Dermis blood vessel endothelial cell (primary cell): Measurements from ENCODE around the gene CACNB4. TPM values are rescaled to one million over a fixed set of nuclear protein-coding genes. Genes with fewer than 3 reads are reported as not detected.
"Not testable (repeated sequence)": the region's sequence is repeated elsewhere in the genome, so short reads cannot be mapped to it uniquely, and the experiment has no call there.

Experiments
- DNase-seq: peaks from one replicate; pipeline ENCODE4 v3.0.0; 2010
- total RNA-seq: library from RNA; depleted of rRNA; stranded (reverse); fragments of >200 nt; gene quantifications from 2 replicates; pipeline ENCODE4 v1.2.3, GENCODE V29; 2014

Gene CACNB4
- total RNA-seq, 1 donor from 2014 or later, result 0.17 TPM

DNA sequence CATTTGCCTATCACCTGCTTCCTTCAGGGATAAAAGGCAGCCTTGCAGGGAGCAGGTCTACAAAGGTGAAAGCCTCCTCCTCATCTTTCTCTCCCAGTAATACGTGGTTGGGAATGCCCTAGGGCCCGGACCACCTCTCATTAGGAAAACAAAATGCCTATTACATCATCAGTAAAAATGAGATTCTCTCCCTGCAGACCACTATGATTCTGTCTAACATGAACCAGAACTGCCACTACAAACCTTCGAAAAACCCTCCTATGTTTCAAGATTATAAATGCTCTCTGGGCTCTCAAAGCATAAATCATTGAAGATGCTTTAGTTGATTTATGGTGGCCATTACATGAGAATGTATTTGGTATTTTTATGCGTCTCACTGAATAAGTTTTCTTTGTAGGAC, 162.2 kb downstream of the CACNB4 start:
- no peak for DNase-seq

DNA sequence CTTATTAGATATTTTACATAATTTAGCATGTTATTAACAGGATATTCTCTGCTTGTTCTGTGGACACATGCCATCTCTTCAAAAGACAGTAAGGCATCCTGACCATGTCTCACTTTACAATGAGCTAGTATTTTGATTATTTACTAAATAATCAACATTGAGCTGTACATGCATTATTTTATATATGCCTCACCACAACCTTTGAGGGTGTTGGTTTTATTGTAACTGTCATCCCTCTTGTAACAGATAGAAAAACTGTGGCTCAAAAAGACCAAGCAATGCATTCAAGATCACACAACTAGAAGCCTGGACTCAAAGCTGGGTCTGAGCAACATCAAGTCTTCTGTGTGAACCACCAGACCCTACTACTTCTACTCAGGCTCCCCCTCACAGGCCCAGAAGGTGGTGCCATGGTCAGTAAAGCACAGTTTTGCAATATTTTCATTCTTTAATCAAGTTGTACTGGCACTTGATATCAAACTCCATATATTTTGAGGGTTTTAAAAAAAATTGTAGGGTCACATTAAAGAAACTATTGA, 165.5 kb downstream of the CACNB4 start:
- no peak for DNase-seq

DNA sequence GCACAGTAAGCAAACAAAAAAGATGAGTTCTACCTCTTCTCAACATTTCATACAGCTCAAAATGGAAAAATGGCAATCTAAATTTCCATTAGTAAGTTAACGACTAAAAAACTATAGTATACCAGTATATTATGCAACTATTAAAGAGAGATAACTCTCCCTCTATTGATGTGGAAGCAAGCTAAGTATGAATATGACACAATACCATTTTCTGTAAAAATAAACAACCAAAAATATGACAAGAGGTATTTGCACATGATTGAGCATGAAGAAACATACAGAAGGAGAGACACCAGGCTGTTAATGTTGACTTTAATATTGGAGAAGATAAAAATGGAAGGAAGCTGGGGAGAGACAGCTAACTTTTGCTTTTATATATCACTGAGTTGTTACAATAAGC, 167.1 kb downstream of the CACNB4 start:
- DNase-seq, result no peak

DNA sequence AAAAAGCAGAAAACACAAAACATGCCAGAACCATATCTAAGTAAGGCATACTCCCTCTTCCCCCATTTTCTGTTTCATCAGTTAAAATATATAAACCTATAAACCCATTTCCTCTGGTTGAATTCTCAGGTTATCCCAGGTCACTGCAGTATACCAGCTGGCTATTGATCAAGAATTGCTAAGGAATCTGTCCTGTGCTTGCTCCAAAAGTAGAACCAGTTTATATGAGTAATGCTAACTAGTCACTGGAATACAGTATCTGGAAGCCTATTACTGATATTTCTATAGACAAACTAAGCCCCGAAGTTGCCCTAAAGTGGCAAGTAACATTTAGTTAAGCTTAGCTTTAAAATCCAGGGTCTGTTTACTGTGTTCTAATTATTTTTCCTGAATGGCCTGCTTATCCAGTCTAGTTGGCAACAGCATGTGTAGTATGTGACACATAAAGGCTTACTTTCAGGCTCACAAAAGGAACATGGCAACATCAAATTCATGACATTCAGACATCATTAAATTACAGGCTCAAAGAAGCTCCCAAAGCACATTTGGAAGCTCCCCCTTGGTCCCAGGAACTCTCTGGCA, 167.7 kb downstream of the CACNB4 start:
- no peak for DNase-seq

DNA sequence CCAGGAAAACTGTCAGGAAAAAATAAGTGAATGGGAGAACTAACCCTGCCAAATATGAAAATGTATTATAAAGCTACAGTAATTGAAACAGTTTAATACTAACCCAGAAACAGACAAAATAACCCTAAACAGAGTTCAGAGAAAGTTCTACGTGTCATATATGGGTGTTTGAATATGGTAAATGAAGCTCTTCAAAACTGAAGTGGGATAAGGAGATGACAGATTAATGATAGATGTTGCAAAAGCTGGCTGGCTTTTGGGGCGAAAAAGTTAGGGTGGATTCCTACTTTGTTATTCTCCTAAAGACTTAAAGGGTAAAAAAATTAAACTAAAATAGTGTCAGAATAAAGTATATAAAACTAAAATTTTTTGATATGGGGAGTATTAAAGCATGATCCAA, 168.8 kb downstream of the CACNB4 start:
- DNase-seq, result no peak

DNA sequence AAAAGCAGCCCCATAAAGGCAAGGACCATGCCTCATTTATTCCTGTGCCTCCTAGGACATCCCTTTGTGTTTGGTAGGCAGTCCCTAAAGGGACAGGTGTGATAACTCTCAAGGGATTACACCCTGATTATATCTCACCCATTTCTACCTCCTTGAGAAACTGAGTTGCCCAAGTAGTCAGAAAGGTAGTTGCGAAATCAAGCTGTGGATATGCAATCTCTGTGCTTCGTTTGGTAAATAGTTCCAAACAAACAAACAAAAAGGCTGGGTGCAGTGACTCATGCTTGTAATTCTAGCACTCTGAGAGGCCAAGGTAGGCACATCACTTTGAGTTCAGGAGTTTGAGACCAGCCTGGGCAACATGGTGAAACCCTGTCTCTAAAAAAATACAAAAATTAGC, 170.5 kb downstream of the CACNB4 start:
- DNase-seq, result no peak

DNA sequence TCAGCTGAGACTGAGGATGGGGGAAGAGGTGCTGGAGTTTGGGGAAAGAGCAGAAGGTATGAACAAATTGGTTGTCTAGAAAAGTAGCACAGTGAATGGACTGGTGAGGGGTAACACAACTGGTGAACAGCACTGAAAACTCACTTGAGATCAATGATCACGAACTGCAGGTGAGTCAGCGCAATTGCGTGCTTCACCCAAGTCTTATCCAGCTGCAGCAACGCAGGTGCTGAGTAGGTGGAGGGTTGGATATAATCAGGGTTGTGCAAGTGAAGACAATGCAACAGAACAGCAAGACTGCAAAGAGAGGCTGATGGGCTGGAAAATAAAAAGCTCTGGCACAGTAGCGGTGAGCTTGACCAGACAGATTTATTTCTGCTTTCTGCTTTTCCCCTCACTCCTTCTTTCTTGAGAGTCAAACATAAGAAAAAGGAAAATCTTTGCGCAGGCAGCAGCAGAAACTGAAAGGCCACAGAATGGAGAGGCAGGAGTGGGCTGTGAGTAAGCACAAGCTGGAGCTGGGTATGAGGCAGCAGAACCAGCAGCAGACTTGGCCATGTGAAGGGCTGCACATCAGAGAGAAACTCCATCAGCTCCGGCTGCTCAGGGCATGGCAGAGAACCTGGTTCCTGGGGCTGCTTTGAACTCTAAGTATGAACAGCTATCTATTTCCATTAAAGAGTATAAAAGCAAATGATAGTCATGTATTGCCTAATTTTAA, 171.2 kb downstream of the CACNB4 start:
- DNase-seq, result no peak

DNA sequence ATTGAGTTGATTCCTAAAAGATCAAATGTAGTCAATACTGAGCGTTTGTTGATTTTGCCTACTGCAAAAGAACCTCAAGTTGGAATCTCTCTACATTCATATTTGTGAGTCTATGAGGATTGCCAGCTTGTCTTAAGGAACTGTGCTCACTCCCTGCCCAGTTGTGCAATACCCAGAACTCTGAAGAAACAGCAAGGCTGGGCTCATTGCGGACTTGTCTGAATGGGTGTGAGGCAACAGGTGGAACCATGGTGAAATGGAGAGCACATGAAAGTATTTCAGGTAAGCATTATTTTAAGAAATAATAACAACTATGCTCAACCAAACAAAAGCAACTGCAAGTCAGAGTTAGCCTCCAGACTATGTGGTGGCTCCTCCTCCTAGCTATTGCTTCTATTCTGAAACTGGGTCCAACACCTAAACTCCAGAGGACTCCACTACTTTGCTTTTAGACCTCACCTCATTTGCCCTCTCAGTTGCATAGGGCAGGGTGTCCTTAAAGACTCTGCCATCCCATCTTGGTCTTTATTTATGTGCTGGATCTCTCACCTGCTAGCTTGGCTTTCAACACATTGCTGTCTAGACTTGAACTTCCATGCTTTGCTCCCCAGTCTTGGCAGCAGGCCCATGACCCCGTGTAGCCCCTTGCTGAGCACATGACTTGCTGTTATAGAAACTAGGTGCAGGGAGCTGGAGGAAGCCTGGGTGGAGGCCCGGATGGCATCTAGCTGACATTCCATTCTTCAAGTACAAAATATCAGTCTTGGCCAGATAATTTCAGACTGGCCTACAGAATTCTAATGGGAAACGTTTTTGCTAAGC, 175.8 kb downstream of the CACNB4 start:
- peak; percentile 95 for DNase-seq

DNA sequence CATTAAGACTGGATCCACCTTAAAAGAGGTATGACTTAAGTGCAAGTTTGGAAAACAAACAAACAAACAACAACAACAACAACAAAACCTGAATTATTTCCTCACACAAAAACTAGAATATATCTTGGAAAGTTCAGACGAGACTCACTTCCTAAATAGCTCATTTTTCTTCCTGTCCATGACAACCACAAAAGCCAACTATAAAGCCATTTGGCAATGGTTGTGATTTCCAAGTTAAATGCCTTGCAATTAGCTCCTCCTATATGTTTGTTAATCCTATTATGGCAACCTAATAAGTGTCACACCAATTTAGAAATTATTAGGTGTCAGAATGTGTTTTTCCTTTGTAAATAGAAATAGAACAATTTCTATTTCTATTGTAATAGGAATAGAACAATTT, 179.1 kb downstream of the CACNB4 start:
- peak; percentile 13 for DNase-seq

DNA sequence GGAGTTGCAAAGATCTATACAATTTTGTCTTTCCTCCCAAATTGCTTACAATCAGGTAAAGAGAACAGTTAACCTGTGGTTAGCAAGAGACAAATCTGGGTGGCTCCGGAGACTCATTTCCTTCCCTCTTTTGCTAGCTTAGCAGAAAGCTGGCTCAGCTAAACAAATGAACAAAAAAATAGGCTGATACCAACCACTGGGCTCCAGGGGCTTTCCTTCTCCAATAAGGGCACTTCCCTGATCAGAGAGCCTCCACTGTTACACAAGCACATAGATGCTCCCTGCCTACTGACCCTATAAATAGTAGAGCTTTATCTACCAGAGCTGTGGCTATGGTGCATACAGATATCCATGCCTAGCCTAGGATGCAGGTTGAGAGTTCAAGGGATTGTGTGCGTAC, 180.5 kb downstream of the CACNB4 start:
- DNase-seq, result no peak

DNA sequence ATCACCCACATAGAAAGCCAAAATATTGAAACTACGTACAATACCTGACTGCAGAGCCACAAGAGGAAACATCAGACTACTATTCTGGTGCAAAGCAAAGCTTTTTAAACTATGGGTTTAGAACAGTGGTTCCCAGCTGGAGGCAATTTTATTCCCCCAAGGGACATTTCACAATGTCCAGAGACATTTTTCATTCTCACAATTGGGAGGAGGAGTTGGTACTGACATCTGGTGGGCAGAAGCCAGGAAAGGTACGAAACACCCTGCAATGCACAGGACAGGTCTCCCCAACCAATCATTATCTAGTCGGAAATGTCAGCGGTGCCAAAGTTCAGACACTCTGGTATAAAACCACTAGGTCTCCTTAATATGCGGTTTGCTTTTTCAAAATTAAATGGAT, 182.2 kb downstream of the CACNB4 start:
- DNase-seq, result no peak

DNA sequence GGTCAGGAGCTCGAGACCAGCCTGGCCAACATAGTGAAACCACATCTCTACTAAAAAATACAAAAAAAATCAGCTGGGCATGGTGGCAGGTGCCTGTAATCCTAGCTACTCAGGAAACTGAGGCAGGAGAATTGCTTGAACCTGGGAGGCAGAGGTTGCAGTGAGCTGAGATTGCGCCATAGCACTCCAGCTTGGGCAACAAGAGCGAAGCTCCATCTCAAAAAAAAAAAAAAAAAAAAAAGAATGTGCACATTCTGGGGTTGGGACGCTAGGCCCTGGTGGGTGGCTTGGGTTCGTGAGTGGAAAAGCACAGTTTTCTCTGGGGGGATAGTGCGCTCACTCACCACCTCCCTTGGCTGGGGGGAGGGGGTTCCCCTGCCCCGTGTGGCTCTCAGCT, 183.2 kb downstream of the CACNB4 start:
- DNase-seq, result not testable (repeated sequence)

DNA sequence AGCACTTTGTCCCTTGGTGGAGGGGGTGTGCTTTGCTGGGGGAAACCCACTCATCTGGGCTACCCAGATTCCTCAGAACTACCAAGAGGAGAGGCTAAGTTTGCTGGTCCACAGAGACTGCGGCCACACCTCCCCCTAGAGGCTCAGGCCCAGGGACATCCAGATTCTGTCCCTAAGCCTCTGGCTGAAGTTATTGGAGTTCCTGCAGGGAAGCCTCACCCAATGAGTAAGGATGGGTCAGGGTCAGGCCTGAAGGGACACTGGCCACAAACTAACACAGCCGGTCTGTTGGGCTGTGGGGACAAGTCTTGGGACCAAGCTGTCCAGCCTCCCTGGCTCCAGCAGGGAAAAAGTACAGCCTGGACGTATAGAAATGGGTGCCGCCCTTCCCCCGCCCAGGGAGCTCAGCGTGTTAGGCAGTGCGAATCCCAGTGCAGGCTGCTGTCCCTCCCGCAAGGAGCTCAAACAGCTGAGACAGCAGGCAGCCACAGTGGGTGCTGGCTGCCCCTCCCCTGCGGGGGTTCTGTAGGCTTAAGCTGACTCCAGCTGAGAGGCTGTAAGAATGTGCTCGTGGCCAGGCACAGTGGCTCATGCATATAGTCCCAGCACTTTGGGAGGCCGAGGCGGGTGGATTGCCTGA, 183.7 kb downstream of the CACNB4 start:
- no peak for DNase-seq

DNA sequence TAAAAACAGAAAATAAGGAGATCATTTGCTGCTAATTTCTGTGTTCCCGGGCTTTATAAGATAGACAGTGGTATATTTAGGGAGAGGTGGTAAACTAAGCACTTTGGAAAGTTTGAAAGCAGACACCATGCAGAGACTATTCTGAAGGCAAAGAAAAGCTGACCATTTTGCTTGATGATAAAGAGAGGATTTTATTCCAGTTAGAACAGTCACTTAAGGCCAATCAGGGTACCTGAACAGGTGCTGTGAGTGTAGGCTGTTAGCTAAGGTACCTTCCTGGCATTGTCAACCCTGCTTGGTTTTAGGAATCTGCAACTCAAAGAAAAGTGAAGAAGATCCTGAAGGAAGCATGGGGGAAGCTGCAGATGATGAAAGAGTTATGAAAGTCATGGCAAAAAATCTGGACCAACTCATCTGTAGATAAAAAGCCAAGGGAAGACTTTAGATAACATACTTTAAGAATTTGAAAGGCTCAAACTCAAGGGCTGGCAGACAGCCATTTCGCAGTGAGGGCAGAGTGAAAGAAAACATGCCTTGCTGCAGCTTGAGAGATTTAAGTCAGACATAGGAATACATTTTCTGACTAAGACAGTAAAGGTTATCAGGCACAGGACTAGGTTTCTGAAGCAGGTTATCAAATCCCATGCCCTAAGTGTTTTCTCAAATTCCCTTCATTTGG, 190.5 kb downstream of the CACNB4 start:
- DNase-seq, result no peak

DNA sequence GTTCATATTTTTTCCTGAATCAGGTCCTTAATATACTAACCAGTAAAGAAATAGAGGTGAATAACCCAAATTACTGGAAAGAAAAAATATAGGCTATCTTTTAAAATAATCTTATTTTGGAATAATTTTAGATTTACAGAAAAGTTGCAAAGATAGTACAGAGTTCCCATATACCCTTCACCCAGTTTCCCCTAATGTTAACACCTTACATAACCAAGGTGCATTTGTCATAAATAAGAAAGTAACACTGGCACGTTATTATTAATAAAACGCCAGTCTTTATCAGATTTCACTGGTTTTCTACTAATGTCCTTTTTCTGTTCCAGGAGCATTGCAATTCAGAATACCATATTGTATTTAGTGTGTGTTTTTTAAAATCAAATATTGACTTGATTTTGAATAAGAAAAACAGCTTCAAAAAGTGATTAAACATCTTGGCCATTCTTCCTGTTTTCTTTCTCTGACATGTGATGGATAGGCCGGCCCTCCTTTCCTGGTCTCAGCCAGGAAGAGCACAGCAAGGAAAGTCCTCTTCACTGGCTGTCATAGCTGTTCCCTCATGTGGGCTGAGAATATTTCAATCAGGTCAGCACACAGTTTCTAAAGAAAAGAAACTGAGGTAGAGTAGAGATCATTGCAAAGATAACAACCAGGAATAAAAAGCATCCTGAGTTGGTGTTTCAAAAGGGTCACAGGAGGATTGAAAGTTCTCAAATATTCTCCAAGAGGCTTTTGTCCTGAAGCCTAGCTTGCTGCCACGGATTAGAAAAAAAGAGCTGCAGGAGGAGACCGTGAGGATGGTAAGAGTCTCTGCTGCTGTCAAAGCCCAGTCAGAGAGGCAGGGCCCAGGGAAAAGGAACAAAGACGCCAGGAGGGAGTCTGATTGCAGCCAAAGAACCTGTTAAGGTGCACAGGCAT, 191.3 kb downstream of the CACNB4 start:
- DNase-seq, result no peak

DNA sequence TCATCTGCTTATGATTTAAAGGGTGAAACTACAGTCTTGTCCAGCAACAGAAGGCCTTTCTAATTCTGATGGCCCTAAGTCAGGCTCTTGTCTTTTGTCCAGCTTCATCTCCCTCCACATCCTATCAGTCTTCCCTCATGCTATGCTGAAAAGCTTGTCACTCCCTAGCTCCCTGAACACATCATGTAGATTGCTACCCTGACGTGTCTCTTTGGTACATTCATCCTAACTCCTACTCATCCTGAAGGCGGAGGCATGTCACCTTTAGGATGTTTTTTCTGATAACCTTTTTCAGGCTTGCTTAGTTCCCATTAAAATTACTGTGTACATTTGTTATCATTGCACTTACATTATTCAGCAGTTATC, 192.2 kb downstream of the CACNB4 start:
- no peak for DNase-seq

DNA sequence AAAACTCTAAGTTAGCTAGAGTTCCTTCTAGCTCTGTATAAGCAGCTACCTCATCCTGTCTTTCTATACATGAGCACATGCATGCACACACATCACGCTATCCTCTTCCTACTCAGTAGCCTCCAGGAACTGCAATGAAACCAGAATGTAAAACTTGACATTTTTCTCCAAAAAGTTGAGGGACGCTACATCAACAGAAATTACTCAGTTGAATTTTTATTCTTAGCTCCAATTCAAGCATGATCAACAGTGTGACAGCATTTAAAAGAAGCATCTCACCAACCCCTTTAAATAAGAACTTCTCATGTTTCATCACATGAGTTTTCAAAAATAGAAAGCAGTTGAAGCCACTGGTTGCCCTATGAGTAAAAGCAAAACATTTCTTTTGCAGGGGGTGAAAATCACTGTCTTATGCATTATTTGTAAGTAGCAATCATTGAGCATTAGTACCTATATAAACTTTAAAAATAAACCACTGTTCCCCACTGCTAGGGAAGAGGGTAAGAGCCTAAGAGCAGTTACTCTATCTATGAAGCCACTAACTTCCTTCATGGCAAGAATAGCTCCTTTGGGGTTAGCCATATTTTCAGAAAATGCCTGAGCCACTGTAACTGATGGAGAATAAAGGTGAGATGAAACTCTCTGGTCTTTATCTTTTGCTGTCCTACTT, 192.7 kb downstream of the CACNB4 start:
- no peak for DNase-seq

DNA sequence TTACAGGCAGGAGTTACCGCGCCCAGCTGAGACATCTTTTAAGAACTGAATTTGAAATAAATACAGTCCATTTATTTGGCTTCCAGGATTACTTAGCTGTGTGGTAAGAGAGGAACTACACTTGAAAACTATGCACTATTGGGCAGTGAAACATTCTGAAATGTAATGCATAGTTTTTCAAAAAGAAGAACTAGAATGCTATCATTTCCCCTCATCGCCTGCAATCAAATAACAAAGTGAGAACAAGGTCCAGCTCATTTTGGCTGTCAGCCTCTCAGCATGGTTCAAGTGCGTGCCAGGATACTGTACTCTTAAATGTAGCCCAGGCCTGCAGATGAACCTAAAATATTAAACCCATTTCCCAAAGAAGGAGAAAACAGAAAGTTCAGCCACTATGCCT, 194.0 kb downstream of the CACNB4 start:
- no peak for DNase-seq

DNA sequence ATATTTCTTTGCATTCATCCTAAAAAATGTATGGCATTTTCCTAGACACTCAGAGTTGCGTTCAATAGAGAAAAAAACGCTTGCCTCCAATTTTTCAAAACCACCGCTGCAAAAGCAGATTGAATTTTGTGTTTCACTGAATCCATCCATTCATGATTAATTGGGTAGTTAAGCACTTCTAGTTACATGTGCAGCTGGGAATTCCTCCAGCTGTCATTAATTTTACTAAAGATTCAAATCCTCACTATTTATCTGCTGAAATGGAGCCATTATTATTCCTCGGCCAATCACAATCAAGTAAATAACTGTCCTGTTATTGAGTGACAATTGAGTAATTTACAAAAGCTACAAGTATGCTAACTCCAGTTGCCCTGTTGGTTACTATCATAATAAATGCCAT, 194.8 kb downstream of the CACNB4 start:
- DNase-seq, result no peak

DNA sequence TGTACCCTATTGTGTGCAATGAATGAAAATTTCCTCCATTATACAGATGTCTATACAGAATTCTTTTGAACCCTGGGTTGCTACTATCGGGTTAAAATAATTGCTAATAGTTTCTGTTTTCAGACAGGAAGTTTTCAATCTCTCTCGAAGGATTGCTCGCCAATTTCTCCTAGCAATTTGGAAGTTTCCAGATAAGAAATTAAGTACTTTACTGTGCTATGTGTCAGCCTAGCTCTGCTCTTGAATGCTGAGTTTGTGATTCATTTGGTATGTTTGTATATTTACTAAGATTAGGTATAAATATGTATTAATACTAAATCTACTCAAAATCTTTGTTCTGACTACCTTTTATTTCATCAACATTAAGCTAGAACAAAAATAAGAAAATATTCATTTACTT, 196.0 kb downstream of the CACNB4 start:
- DNase-seq, result no peak

DNA sequence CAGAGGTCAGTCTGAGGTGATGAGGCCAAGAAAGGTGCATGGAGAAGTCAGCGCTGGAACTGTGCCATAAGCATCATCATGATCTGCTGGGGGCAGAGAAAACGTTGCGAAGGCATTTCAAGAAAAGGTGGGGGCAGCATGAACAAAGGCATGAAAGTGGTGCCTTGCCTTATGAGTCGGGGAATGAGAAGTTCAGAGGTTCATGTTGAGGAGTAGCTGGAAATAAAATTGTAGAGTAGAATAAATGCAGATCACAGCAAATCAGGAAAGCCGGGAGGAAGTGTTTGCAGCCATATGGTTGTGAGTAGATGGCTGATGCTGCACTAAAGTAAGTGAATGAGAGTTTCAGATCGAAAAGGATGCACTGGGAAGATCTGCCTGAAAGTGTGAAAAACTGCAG, 198.5 kb downstream of the CACNB4 start:
- DNase-seq, result no peak
